Activated CD8-positive, alpha-beta T cell treated with anti-CD3 and anti-CD28 coated beads, Interleukin-2, amount 10 ng/mL, durations not matched to agents 7 days and 5 days (primary cell): ENCODE measurements around the gene CCDC85C. TPM values are rescaled to one million over a fixed set of nuclear protein-coding genes. Genes with fewer than 3 reads are reported as not detected.

Experiments
- ATAC-seq: fragments of 150-1000 bp; cut with Tn5 transposase; one replicate; pipeline ENCODE4 v1.10.0; 2021; ENCODE audit warnings: moderate library complexity
- CTCF ChIA-PET: fragments of 350-600 bp; sonication (Branson Sonifier 250); formaldehyde crosslinking; loops from one replicate; lab custom pipeline; 2021; ENCODE audit warnings: antibody characterized with exemption; lab: Charles Lee
- POLR2A ChIA-PET: fragments of 350-600 bp; sonication (Branson Sonifier 250); formaldehyde crosslinking; loops from one replicate; lab custom pipeline; 2021; ENCODE audit warnings: antibody characterized with exemption; lab: Charles Lee
- DNase-seq: peaks from one replicate; pipeline ENCODE4 v3.0.0-alpha.2; 2020
- H3K27ac Mint-ChIP-seq: one replicate; pipeline ENCODE4 v1.8.0; 2021; ENCODE audit warnings: mild to moderate bottlenecking, mixed read lengths
- H3K27me3 Mint-ChIP-seq: one replicate; pipeline ENCODE4 v1.8.0; 2021; ENCODE audit warnings: low read depth, mixed read lengths
- H3K36me3 Mint-ChIP-seq: one replicate; pipeline ENCODE4 v1.8.0; 2021; ENCODE audit warnings: low read depth, mixed read lengths
- H3K4me1 Mint-ChIP-seq: one replicate; pipeline ENCODE4 v1.8.0; 2021; ENCODE audit warnings: low read depth, mixed read lengths
- H3K4me3 Mint-ChIP-seq: one replicate; pipeline ENCODE4 v1.8.0; 2021; ENCODE audit warnings: mild to moderate bottlenecking, mixed read lengths
- H3K9me3 Mint-ChIP-seq: one replicate; pipeline ENCODE4 v1.8.0; 2022; ENCODE audit warnings: mixed read lengths; ENCODE audit not compliant: insufficient read depth
- total RNA-seq, 2 experiments: library from RNA; stranded (reverse); gene quantifications; one replicate each; pipeline ENCODE4 v1.2.3, GENCODE V29; 2021

The CCDC85C gene
- total RNA-seq, 2 experiments from 2014 or later, result 7.5 to 8.9 TPM

DNA sequence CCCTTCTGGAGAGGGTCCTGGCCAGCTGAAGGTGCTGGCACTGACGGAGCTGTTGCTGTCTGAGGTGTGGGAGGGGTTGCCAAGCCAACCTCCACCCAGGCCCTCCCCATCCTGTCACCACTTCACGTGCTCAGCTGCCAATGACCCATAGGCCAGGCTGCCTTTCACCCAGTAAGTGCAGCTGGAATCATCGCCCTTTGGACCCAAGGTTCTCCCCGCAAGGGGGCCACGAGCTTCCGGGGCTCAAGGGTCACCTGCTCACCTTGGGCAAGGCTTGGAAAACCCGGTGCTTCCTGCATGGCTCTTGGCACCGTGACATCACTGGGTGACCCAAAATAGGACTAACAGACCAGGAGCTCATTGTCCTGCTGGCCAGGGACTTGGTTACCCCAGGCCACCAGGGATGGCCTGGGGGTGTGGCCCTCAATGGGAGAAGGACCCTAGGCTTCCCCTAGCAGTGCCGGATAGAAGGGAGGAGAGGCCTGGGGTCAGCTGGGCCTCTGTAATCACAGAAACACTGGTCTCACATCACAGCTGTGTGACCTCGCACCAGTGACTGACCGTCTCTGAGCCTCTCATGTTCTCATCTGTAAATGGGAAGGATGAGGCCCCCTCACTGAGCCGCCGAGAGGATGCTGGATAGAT lies 51.3 kb downstream of the CCDC85C start:
- Mint-ChIP-seq H3K27ac (no peak overlapping the region), H3K4me1 (no peaks in the 10 kb centered on the region), H3K27me3 (no peaks in the 10 kb centered on the region), H3K36me3 (no peaks in the 10 kb centered on the region), H3K9me3 (no peaks in the 10 kb centered on the region), H3K4me3 (no peak overlapping the region)
- ChIA-PET CTCF (no interaction called here), POLR2A (no interaction called here)
- DNase-seq (no peak), ATAC-seq (no peak)

DNA sequence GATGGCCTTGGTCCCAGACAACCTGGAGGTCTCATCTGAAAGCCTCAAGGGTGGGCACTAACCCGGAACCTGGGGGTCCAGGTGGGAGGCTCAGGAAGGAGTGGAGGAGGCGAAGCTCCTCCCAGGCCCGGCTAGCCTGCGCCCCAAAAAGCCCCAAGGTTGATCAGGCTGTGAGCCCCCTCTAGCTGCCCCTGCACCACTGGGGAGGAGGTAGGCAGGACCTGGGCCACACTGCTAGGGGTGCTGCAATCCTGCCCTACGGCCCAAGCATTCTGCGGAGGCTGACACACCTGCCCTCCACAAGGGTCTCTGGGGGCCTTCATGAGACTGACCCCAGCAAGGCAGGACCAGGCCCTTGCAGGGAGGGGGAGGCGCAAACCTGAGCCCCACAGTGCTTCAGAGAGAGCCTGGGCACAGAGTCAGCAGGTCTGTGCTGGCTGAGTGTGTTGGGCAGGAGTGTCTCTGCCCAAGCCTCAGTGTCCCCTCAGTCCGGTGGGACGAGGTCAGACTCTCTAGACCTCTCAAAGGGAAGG lies 51.9 kb downstream of the CCDC85C start:
- no peaks in the 10 kb centered on the region for H3K27me3 Mint-ChIP-seq
- no peaks in the 10 kb centered on the region for H3K9me3 Mint-ChIP-seq
- POLR2A ChIA-PET, result no interaction called here
- no peak overlapping the region for H3K27ac Mint-ChIP-seq
- H3K4me1 Mint-ChIP-seq, result no peaks in the 10 kb centered on the region
- DNase-seq (no peak), ATAC-seq (no peak)
- H3K36me3 Mint-ChIP-seq, result no peaks in the 10 kb centered on the region
- CTCF ChIA-PET, result interaction anchor here (0.5 kb wide), 1 partner anchor 641 kb away, joined by 3 read pairs; no protein-coding TSS in a partner anchor
- no peak overlapping the region for H3K4me3 Mint-ChIP-seq

DNA sequence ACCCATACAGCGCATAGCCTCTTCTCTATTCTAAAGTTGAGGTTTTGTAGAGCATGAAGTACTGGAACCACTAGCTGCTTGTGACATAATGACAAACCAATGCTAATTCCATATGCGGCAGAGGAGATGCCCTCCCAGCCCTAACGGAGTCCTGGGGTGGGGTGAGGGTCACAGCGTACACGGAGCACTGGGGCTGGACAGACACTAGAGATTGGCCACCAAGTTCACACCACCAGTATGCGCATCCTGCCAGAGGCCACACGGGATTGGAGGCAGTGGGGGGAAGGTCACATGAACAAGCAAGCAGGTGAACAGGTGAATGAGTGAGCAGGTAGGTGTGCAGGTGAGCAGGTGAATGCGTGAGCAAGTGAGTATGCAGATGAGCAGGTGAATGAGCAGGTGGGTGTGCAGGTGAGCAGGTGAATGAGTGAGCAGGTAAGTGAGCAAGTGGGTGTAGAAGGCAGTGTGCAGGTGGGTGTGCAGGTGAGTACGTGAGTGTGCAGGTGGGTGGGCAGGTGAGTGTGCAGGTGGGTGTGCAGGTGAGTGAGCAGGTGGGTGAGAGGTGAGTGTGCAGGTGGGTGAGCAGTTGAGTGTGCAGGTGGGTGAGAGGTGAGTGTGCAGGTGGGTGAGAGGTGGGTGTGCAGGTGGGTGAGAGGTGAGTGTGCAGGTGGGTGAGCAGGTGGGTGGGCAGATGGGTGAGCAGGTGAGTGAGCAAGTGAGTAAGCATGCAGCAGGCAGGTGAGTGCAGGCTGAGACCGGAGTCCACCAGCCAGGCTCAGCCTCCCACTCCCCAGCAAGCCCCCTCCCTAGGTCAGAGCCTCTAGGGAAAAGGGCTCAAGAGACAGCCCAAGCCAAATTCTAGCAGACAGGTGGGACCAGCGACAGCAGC lies 52.7 kb downstream of the CCDC85C start:
- H3K36me3 Mint-ChIP-seq, result no peaks in the 10 kb centered on the region
- H3K4me1 Mint-ChIP-seq, result no peaks in the 10 kb centered on the region

GRCh38 chr14:99550387-99550992 lies 53.5 kb downstream of the CCDC85C start:
- no peak for DNase-seq
- H3K9me3 Mint-ChIP-seq, result no peaks in the 10 kb centered on the region
- CTCF ChIA-PET, result no interaction called here
- ATAC-seq, result no peak
- no peak overlapping the region for H3K4me3 Mint-ChIP-seq
- POLR2A ChIA-PET, result no interaction called here
- no peaks in the 10 kb centered on the region for H3K27me3 Mint-ChIP-seq
- no peaks in the 10 kb centered on the region for H3K36me3 Mint-ChIP-seq
- no peaks in the 10 kb centered on the region for H3K4me1 Mint-ChIP-seq
- no peak overlapping the region for H3K27ac Mint-ChIP-seq

More for the DNA sequence above, 52.7 kb downstream of the CCDC85C start:
- no peak for DNase-seq
- Mint-ChIP-seq H3K9me3 (no peaks in the 10 kb centered on the region), H3K27ac (no peak overlapping the region), H3K4me3 (no peak overlapping the region), H3K27me3 (no peaks in the 10 kb centered on the region)
- POLR2A ChIA-PET, result no interaction called here
- CTCF ChIA-PET, result interaction anchor here (0.5 kb wide), 1 partner anchor 642 kb away, joined by 3 read pairs; no protein-coding TSS in a partner anchor
- no peak for ATAC-seq

GRCh38 chr14:99549684-99550083 lies 54.3 kb downstream of the CCDC85C start:
- ATAC-seq (no peak), DNase-seq (no peak)
- no peaks in the 10 kb centered on the region for H3K36me3 Mint-ChIP-seq
- no peaks in the 10 kb centered on the region for H3K27me3 Mint-ChIP-seq
- POLR2A ChIA-PET, result no interaction called here
- no peaks in the 10 kb centered on the region for H3K4me1 Mint-ChIP-seq
- H3K4me3 Mint-ChIP-seq, result no peak overlapping the region
- H3K9me3 Mint-ChIP-seq, result no peaks in the 10 kb centered on the region
- CTCF ChIA-PET, result no interaction called here
- no peak overlapping the region for H3K27ac Mint-ChIP-seq

GRCh38 chr14:99548871-99549515 lies 55.0 kb downstream of the CCDC85C start:
- ATAC-seq (no peak), DNase-seq (no peak)
- H3K4me3 Mint-ChIP-seq, result no peak overlapping the region
- ChIA-PET POLR2A (no interaction called here), CTCF (no interaction called here)
- H3K4me1 Mint-ChIP-seq, result no peaks in the 10 kb centered on the region
- no peaks in the 10 kb centered on the region for H3K27me3 Mint-ChIP-seq
- H3K9me3 Mint-ChIP-seq, result no peaks in the 10 kb centered on the region
- H3K36me3 Mint-ChIP-seq, result no peaks in the 10 kb centered on the region
- H3K27ac Mint-ChIP-seq, result no peak overlapping the region

- DNase-seq (no peak), ATAC-seq (no peak)
- no peak overlapping the region for H3K4me3 Mint-ChIP-seq
- no peaks in the 10 kb centered on the region for H3K36me3 Mint-ChIP-seq
- H3K9me3 Mint-ChIP-seq, result no peaks in the 10 kb centered on the region
- H3K27ac Mint-ChIP-seq, result no peak overlapping the region
- H3K4me1 Mint-ChIP-seq, result no peaks in the 10 kb centered on the region
- POLR2A ChIA-PET, result no interaction called here
- CTCF ChIA-PET, result no interaction called here
- no peaks in the 10 kb centered on the region for H3K27me3 Mint-ChIP-seq
Measured at GRCh38 chr14:99548255-99548654, 55.8 kb downstream of the CCDC85C start.

GRCh38 chr14:99546234-99546879 lies 57.6 kb downstream of the CCDC85C start:
- H3K27me3 Mint-ChIP-seq, result no peaks in the 10 kb centered on the region
- ChIA-PET POLR2A (no interaction called here), CTCF (no interaction called here)
- no peaks in the 10 kb centered on the region for H3K36me3 Mint-ChIP-seq
- H3K27ac Mint-ChIP-seq, result no peak overlapping the region
- no peaks in the 10 kb centered on the region for H3K9me3 Mint-ChIP-seq
- H3K4me1 Mint-ChIP-seq, result no peaks in the 10 kb centered on the region
- DNase-seq (no peak), ATAC-seq (no peak)
- no peak overlapping the region for H3K4me3 Mint-ChIP-seq

- ATAC-seq (no peak), DNase-seq (no peak)
- Mint-ChIP-seq H3K4me3 (no peak overlapping the region), H3K27ac (no peak overlapping the region), H3K9me3 (no peaks in the 10 kb centered on the region), H3K27me3 (no peaks in the 10 kb centered on the region), H3K4me1 (no peaks in the 10 kb centered on the region), H3K36me3 (no peaks in the 10 kb centered on the region)
- POLR2A ChIA-PET, result no interaction called here
- CTCF ChIA-PET, result no interaction called here
Measured at GRCh38 chr14:99545586-99545985, 58.4 kb downstream of the CCDC85C start.

- Mint-ChIP-seq H3K27me3 (no peaks in the 10 kb centered on the region), H3K9me3 (no peaks in the 10 kb centered on the region), H3K36me3 (no peaks in the 10 kb centered on the region), H3K27ac (no peak overlapping the region), H3K4me1 (no peaks in the 10 kb centered on the region), H3K4me3 (no peak overlapping the region)
- ATAC-seq, result no peak
- DNase-seq, result no peak
- ChIA-PET POLR2A (no interaction called here), CTCF (no interaction called here)
Measured at GRCh38 chr14:99544991-99545390, 59.0 kb downstream of the CCDC85C start.

GRCh38 chr14:99543985-99544384 lies 60.0 kb downstream of the CCDC85C start:
- CTCF ChIA-PET, result no interaction called here
- no peak overlapping the region for H3K4me3 Mint-ChIP-seq
- no peaks in the 10 kb centered on the region for H3K9me3 Mint-ChIP-seq
- DNase-seq (no peak), ATAC-seq (no peak)
- H3K36me3 Mint-ChIP-seq, result no peaks in the 10 kb centered on the region
- POLR2A ChIA-PET, result no interaction called here
- no peak overlapping the region for H3K27ac Mint-ChIP-seq
- no peaks in the 10 kb centered on the region for H3K27me3 Mint-ChIP-seq
- H3K4me1 Mint-ChIP-seq, result no peaks in the 10 kb centered on the region
